ENCODE data around the gene FOXF2.

The FOXF2 gene

GRCh38 chr6:1423578-1423977 lies 34.2 kb downstream of the FOXF2 start:
- H3K27ac ChIP-seq (ENCODE audit: low read depth, low read length) = no peak overlapping the region
- no peak overlapping the region for H3K9ac ChIP-seq (ENCODE audit: low read length in 5 of 5)
- H3K36me3 ChIP-seq (ENCODE audit: control insufficient read depth in 5 of 5, insufficient read depth in 5 of 5, low read length in 5 of 5) = no peaks in the 10 kb centered on the region
- no peak overlapping the region for H3K4me3 ChIP-seq (ENCODE audit: low read depth in 1 of 5, low read length in 5 of 5)
- peaks cover 0 to 10% (median 3%) of the 10 kb centered on the region in 5 donors for H3K27me3 ChIP-seq (ENCODE audit: control insufficient read depth in 5 of 5, insufficient read depth in 4 of 5, low read length in 5 of 5)
- H3K4me1 ChIP-seq (ENCODE audit: control insufficient read depth in 5 of 5, insufficient read depth in 5 of 5, low read length in 5 of 5) = peaks cover 0 to 7% (median 0%) of the 10 kb centered on the region in 5 donors
- H3K9me3 ChIP-seq (ENCODE audit: control insufficient read depth in 5 of 5, low read length in 5 of 5) = peaks cover 0 to 13% (median 6%) of the 10 kb centered on the region in 5 donors

GRCh38 chr6:1424306-1424927 lies 35.0 kb downstream of the FOXF2 start:
- Histone ChIP-seq H3K9me3 (ENCODE audit: control insufficient read depth in 5 of 5, low read length in 5 of 5) (peaks cover 0 to 13% (median 6%) of the 10 kb centered on the region in 5 donors), H3K36me3 (ENCODE audit: control insufficient read depth in 5 of 5, insufficient read depth in 5 of 5, low read length in 5 of 5) (no peaks in the 10 kb centered on the region), H3K9ac (ENCODE audit: low read length in 5 of 5) (no peak overlapping the region), H3K4me3 (ENCODE audit: low read depth in 1 of 5, low read length in 5 of 5) (no peak overlapping the region), H3K27ac (ENCODE audit: low read depth, low read length) (no peak overlapping the region), H3K27me3 (ENCODE audit: control insufficient read depth in 5 of 5, insufficient read depth in 4 of 5, low read length in 5 of 5) (peaks cover 0 to 10% (median 3%) of the 10 kb centered on the region in 5 donors), H3K4me1 (ENCODE audit: control insufficient read depth in 5 of 5, insufficient read depth in 5 of 5, low read length in 5 of 5) (peaks cover 0 to 7% (median 0%) of the 10 kb centered on the region in 5 donors)

- Histone ChIP-seq H3K27ac (ENCODE audit: low read depth, low read length) (no peak overlapping the region), H3K4me3 (ENCODE audit: low read depth in 1 of 5, low read length in 5 of 5) (no peak overlapping the region), H3K36me3 (ENCODE audit: control insufficient read depth in 5 of 5, insufficient read depth in 5 of 5, low read length in 5 of 5) (no peaks in the 10 kb centered on the region), H3K9me3 (ENCODE audit: control insufficient read depth in 5 of 5, low read length in 5 of 5) (no peaks in the 10 kb centered on the region), H3K27me3 (ENCODE audit: control insufficient read depth in 5 of 5, insufficient read depth in 4 of 5, low read length in 5 of 5) (peaks cover 0 to 10% (median 3%) of the 10 kb centered on the region in 5 donors), H3K9ac (ENCODE audit: low read length in 5 of 5) (no peak overlapping the region), H3K4me1 (ENCODE audit: control insufficient read depth in 5 of 5, insufficient read depth in 5 of 5, low read length in 5 of 5) (peaks cover 0 to 7% (median 0%) of the 10 kb centered on the region in 5 donors)
Observed at GRCh38 chr6:1426416-1426815, 37.0 kb downstream of the FOXF2 start.

- Histone ChIP-seq H3K9me3 (ENCODE audit: control insufficient read depth in 5 of 5, low read length in 5 of 5) (no peaks in the 10 kb centered on the region), H3K4me3 (ENCODE audit: low read depth in 1 of 5, low read length in 5 of 5) (no peak overlapping the region), H3K4me1 (ENCODE audit: control insufficient read depth in 5 of 5, insufficient read depth in 5 of 5, low read length in 5 of 5) (no peaks in the 10 kb centered on the region), H3K27me3 (ENCODE audit: control insufficient read depth in 5 of 5, insufficient read depth in 4 of 5, low read length in 5 of 5) (peaks cover 11 to 30% (median 16%) of the 10 kb centered on the region in 5 donors), H3K9ac (ENCODE audit: low read length in 5 of 5) (no peak overlapping the region), H3K36me3 (ENCODE audit: control insufficient read depth in 5 of 5, insufficient read depth in 5 of 5, low read length in 5 of 5) (no peaks in the 10 kb centered on the region), H3K27ac (ENCODE audit: low read depth, low read length) (no peak overlapping the region)
Observed at GRCh38 chr6:1435806-1436205, 46.4 kb downstream of the FOXF2 start.

- Histone ChIP-seq H3K4me3 (ENCODE audit: low read depth in 1 of 5, low read length in 5 of 5) (no peak overlapping the region), H3K27me3 (ENCODE audit: control insufficient read depth in 5 of 5, insufficient read depth in 4 of 5, low read length in 5 of 5) (peaks cover 11 to 30% (median 16%) of the 10 kb centered on the region in 5 donors), H3K9ac (ENCODE audit: low read length in 5 of 5) (no peak overlapping the region), H3K4me1 (ENCODE audit: control insufficient read depth in 5 of 5, insufficient read depth in 5 of 5, low read length in 5 of 5) (no peaks in the 10 kb centered on the region), H3K36me3 (ENCODE audit: control insufficient read depth in 5 of 5, insufficient read depth in 5 of 5, low read length in 5 of 5) (no peaks in the 10 kb centered on the region), H3K9me3 (ENCODE audit: control insufficient read depth in 5 of 5, low read length in 5 of 5) (no peaks in the 10 kb centered on the region), H3K27ac (ENCODE audit: low read depth, low read length) (no peak overlapping the region)
Observed at GRCh38 chr6:1436334-1437306, 47.2 kb downstream of the FOXF2 start.

GRCh38 chr6:1437553-1438406 lies 48.4 kb downstream of the FOXF2 start:
- Histone ChIP-seq H3K27me3 (ENCODE audit: control insufficient read depth in 5 of 5, insufficient read depth in 4 of 5, low read length in 5 of 5) (peaks cover 11 to 30% (median 16%) of the 10 kb centered on the region in 5 donors), H3K36me3 (ENCODE audit: control insufficient read depth in 5 of 5, insufficient read depth in 5 of 5, low read length in 5 of 5) (no peaks in the 10 kb centered on the region), H3K4me3 (ENCODE audit: low read depth in 1 of 5, low read length in 5 of 5) (no peak overlapping the region), H3K27ac (ENCODE audit: low read depth, low read length) (no peak overlapping the region), H3K4me1 (ENCODE audit: control insufficient read depth in 5 of 5, insufficient read depth in 5 of 5, low read length in 5 of 5) (no peaks in the 10 kb centered on the region), H3K9me3 (ENCODE audit: control insufficient read depth in 5 of 5, low read length in 5 of 5) (no peaks in the 10 kb centered on the region), H3K9ac (ENCODE audit: low read length in 5 of 5) (no peak overlapping the region)

GRCh38 chr6:1438471-1438881 lies 49.1 kb downstream of the FOXF2 start:
- Histone ChIP-seq H3K27ac (ENCODE audit: low read depth, low read length) (no peak overlapping the region), H3K27me3 (ENCODE audit: control insufficient read depth in 5 of 5, insufficient read depth in 4 of 5, low read length in 5 of 5) (peaks cover 11 to 30% (median 16%) of the 10 kb centered on the region in 5 donors), H3K4me3 (ENCODE audit: low read depth in 1 of 5, low read length in 5 of 5) (no peak overlapping the region), H3K9ac (ENCODE audit: low read length in 5 of 5) (no peak overlapping the region), H3K4me1 (ENCODE audit: control insufficient read depth in 5 of 5, insufficient read depth in 5 of 5, low read length in 5 of 5) (no peaks in the 10 kb centered on the region), H3K9me3 (ENCODE audit: control insufficient read depth in 5 of 5, low read length in 5 of 5) (no peaks in the 10 kb centered on the region), H3K36me3 (ENCODE audit: control insufficient read depth in 5 of 5, insufficient read depth in 5 of 5, low read length in 5 of 5) (no peaks in the 10 kb centered on the region)

- Histone ChIP-seq H3K27me3 (ENCODE audit: control insufficient read depth in 5 of 5, insufficient read depth in 4 of 5, low read length in 5 of 5) (peaks cover 11 to 30% (median 16%) of the 10 kb centered on the region in 5 donors), H3K9ac (ENCODE audit: low read length in 5 of 5) (no peak overlapping the region), H3K9me3 (ENCODE audit: control insufficient read depth in 5 of 5, low read length in 5 of 5) (no peaks in the 10 kb centered on the region), H3K4me3 (ENCODE audit: low read depth in 1 of 5, low read length in 5 of 5) (no peak overlapping the region), H3K4me1 (ENCODE audit: control insufficient read depth in 5 of 5, insufficient read depth in 5 of 5, low read length in 5 of 5) (no peaks in the 10 kb centered on the region), H3K27ac (ENCODE audit: low read depth, low read length) (no peak overlapping the region), H3K36me3 (ENCODE audit: control insufficient read depth in 5 of 5, insufficient read depth in 5 of 5, low read length in 5 of 5) (no peaks in the 10 kb centered on the region)
Observed at GRCh38 chr6:1439349-1439748, 50.0 kb downstream of the FOXF2 start.

GRCh38 chr6:1442929-1443328 lies 53.6 kb downstream of the FOXF2 start:
- Histone ChIP-seq H3K27ac (ENCODE audit: low read depth, low read length) (no peak overlapping the region), H3K9ac (ENCODE audit: low read length in 5 of 5) (no peak overlapping the region), H3K4me3 (ENCODE audit: low read depth in 1 of 5, low read length in 5 of 5) (no peak overlapping the region), H3K36me3 (ENCODE audit: control insufficient read depth in 5 of 5, insufficient read depth in 5 of 5, low read length in 5 of 5) (no peaks in the 10 kb centered on the region), H3K4me1 (ENCODE audit: control insufficient read depth in 5 of 5, insufficient read depth in 5 of 5, low read length in 5 of 5) (no peaks in the 10 kb centered on the region), H3K9me3 (ENCODE audit: control insufficient read depth in 5 of 5, low read length in 5 of 5) (no peaks in the 10 kb centered on the region), H3K27me3 (ENCODE audit: control insufficient read depth in 5 of 5, insufficient read depth in 4 of 5, low read length in 5 of 5) (peaks cover 7 to 14% (median 12%) of the 10 kb centered on the region in 5 donors)
